Rectal smooth muscle tissue (tissue), 1 donor: ENCODE measurements around the gene SLC13A2.

Experiments used
- H3K27ac ChIP-seq: one replicate; pipeline ENCODE4 v1.7.0; 2013; ENCODE audit warnings: low read depth, low read length, inconsistent platforms
- H3K27me3 ChIP-seq: one replicate; pipeline ENCODE4 v1.7.0; 2013; ENCODE audit warnings: low read length; ENCODE audit not compliant: control insufficient read depth, insufficient read depth
- H3K36me3 ChIP-seq: one replicate; pipeline ENCODE4 v1.7.0; 2013; ENCODE audit warnings: low read length; ENCODE audit not compliant: control insufficient read depth, insufficient read depth
- H3K4me1 ChIP-seq: one replicate; pipeline ENCODE4 v1.7.0; 2013; ENCODE audit warnings: low read length; ENCODE audit not compliant: control insufficient read depth, insufficient read depth
- H3K4me3 ChIP-seq: one replicate; pipeline ENCODE4 v1.7.0; 2013; ENCODE audit warnings: low read length
- H3K9ac ChIP-seq: one replicate; pipeline ENCODE4 v1.7.0; 2013; ENCODE audit warnings: low read length

Gene SLC13A2

GRCh38 chr17:28500712-28501379 lies 27.4 kb downstream of the SLC13A2 start:
- Histone ChIP-seq H3K36me3 (no peaks in the 10 kb centered on the region), H3K27me3 (no peaks in the 10 kb centered on the region), H3K27ac (no peak overlapping the region), H3K9ac (no peak overlapping the region), H3K4me1 (no peaks in the 10 kb centered on the region), H3K4me3 (no peak overlapping the region)

DNA sequence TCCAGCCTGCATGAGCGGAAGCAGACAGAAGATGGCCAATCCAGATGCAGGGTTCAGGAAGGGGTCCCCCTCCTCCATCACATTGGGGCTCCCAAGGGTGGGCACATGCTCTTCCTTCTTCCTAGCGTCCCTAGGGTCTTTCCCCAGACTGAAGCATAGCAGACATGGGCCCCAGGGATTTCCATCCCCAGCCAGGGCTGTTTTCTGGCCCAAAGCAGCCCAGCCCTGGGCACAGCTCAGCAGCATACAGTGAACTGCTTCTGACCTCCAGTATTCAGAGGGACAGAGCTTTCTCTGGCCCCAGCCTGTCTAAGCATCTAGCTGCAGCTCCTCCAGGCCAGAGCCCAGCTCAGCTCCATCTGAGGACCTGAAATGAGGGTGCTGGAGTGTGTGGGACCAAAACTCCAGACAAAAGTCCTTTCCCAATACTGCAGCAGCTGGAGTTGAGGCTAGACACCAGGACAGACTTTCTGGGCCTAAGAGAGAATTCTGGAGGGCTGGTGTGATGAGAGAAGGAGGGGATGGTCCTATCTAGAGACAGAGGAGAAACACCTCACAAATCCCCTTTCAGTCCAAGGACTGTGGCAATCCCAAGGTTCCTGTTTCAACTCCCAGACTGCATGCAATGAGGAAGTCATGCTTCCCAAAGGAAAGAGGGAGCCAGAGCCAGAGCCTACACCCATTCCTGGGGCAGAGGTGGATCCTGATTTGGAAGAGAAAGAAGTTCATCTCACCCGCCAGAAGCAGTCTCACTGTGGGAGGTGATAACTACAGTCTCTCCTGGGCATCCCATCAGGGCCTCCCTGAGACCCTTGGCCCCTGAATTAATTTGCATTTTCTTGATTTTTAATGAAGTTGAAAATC lies 28.2 kb downstream of the SLC13A2 start:
- Histone ChIP-seq H3K4me1 (no peaks in the 10 kb centered on the region), H3K27ac (no peak overlapping the region), H3K9ac (no peak overlapping the region)

DNA sequence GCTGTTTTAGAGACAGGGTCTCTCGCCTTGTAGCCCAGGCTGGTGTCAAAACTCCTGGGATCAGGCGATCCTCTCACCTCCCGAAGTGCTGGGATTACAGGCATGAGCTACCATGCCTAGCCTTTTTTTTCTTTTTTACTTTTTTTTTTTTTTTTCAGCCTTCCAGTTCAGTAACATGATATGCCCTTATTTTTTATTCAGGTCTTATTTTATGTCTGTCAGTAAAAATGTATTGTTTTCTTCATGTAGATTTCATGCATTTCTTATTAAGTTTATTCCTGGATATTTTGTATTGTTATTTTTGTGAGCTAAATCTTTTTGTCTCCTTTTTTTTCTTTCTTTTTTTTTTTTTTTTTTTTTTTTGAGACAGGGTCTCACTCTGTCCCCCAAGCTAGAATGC lies 30.0 kb downstream of the SLC13A2 start:
- Histone ChIP-seq H3K27ac (no peak overlapping the region), H3K4me3 (no peak overlapping the region), H3K27me3 (peaks cover 4% of the 10 kb centered on the region), H3K36me3 (no peaks in the 10 kb centered on the region), H3K4me1 (no peaks in the 10 kb centered on the region), H3K9ac (no peak overlapping the region)

More for the DNA sequence above, 28.2 kb downstream of the SLC13A2 start:
- H3K27me3 ChIP-seq: no peaks in the 10 kb centered on the region
- H3K36me3 ChIP-seq: no peaks in the 10 kb centered on the region
- no peak overlapping the region for H3K4me3 ChIP-seq

DNA sequence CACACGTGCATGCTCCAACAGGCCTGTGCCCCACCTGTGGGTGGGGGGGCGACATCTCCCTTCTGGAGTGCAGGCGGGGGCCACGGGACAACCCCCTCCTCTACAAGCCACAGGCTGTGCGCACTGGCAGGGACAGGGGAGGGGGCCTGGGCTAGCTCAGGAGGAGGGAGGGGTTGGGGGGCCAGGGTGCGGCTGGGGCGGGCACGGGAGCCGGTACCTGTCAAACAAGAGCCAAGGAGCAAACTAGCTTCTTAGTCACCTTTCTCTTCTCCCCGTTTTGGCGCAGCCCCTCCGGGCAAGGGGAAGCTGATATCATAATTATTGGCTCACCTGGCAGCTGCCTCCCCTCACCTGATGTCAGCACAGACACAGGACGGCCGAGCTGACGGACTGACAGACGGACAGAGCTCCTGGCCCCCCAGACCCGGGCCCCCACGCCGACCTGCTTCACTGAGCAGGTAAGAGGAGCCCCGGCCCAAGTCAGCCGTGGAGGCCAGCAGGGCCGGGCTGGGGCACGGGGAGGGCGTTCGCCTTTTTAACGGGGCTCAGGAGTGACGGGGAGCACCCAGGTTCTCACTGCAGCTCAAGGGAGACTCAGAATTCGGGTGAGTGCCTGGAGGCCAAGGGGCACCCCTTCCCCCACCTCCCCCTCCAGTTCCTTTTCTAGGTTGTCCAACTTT lies 32.7 kb downstream of the SLC13A2 start, which contains the start of gene FOXN1:
Gene FOXN1 (plus strand): TSS at position 363 of the 680 bp plus-strand sequence. CDS start 17,622 bp downstream, outside the sequence.
- no peak within 1 kb of the TSS for H3K27ac ChIP-seq
- no peaks in the 10 kb centered on the region for H3K4me1 ChIP-seq
- no peak within 1 kb of the TSS for H3K4me3 ChIP-seq
- H3K36me3 ChIP-seq: no peaks in the 10 kb centered on the region
- no peak within 1 kb of the TSS for H3K9ac ChIP-seq
- peaks cover 4% of the 10 kb centered on the region for H3K27me3 ChIP-seq

DNA sequence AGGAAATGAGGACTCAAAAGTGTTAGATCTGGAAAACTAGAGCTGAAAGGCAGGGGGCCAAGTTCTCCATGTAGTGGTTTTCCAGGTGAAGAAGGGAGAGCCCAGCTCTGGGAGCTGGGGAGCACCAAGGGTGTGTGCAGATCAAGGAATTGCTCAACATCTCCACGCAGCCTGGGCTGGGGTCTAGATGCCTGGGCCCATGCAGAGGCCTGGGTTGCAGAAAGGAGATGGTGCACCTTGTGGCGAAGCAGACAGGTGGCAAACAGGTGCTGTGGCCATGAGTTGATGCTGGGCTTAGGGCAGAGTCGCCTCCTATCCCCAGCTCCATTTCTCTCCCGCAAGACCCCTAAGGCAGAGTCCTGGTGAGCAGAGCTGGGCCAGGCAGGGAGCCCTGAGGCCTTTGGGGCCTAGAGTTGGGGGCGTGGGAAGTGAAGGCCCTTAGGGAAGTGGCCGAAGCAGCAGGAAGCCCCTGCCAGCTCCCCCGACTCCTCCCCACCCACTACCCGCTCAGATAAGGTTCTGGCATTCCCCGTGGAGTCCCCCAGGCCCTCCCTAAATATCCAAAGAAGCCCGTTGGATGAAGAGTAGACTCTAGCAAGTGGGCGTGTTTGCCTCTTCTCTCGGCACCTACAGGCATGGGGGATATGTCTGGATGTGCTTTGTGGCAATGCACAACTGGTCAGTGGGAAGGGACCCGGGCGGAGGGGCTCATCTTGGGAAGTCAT lies 33.5 kb downstream of the SLC13A2 start:
- H3K27me3 ChIP-seq: peaks cover 4% of the 10 kb centered on the region
- no peaks in the 10 kb centered on the region for H3K36me3 ChIP-seq
- no peak overlapping the region for H3K27ac ChIP-seq
- no peaks in the 10 kb centered on the region for H3K4me1 ChIP-seq
- H3K4me3 ChIP-seq: no peak overlapping the region
- no peak overlapping the region for H3K9ac ChIP-seq

GRCh38 chr17:28507567-28508203 lies 34.2 kb downstream of the SLC13A2 start:
- no peak overlapping the region for H3K4me3 ChIP-seq
- H3K27me3 ChIP-seq: peaks cover 4% of the 10 kb centered on the region
- no peak overlapping the region for H3K9ac ChIP-seq
- H3K4me1 ChIP-seq: no peaks in the 10 kb centered on the region
- no peaks in the 10 kb centered on the region for H3K36me3 ChIP-seq
- H3K27ac ChIP-seq: no peak overlapping the region

- Histone ChIP-seq H3K36me3 (no peaks in the 10 kb centered on the region), H3K4me3 (no peak overlapping the region), H3K27me3 (peaks cover 4% of the 10 kb centered on the region), H3K9ac (no peak overlapping the region), H3K27ac (no peak overlapping the region), H3K4me1 (no peaks in the 10 kb centered on the region)
These were observed 34.8 kb downstream of the SLC13A2 start for GRCh38 chr17:28508211-28508724.

- H3K9ac ChIP-seq: no peak overlapping the region
- H3K4me1 ChIP-seq: no peaks in the 10 kb centered on the region
- H3K27ac ChIP-seq: no peak overlapping the region
- H3K36me3 ChIP-seq: no peaks in the 10 kb centered on the region
- no peak overlapping the region for H3K4me3 ChIP-seq
- peaks cover 4% of the 10 kb centered on the region for H3K27me3 ChIP-seq
These were observed 36.3 kb downstream of the SLC13A2 start for GRCh38 chr17:28509789-28510188.

- peaks cover 4% of the 10 kb centered on the region for H3K27me3 ChIP-seq
- no peak overlapping the region for H3K9ac ChIP-seq
- no peak overlapping the region for H3K27ac ChIP-seq
- H3K36me3 ChIP-seq: no peaks in the 10 kb centered on the region
- H3K4me3 ChIP-seq: no peak overlapping the region
- H3K4me1 ChIP-seq: no peaks in the 10 kb centered on the region
These were observed 38.5 kb downstream of the SLC13A2 start for GRCh38 chr17:28511858-28512461.

- Histone ChIP-seq H3K9ac (no peak overlapping the region), H3K4me3 (no peak overlapping the region), H3K4me1 (no peaks in the 10 kb centered on the region), H3K27ac (no peak overlapping the region), H3K27me3 (no peaks in the 10 kb centered on the region), H3K36me3 (no peaks in the 10 kb centered on the region)
These were observed 40.0 kb downstream of the SLC13A2 start for GRCh38 chr17:28513476-28513875.

GRCh38 chr17:28514561-28515002 lies 41.1 kb downstream of the SLC13A2 start:
- no peaks in the 10 kb centered on the region for H3K36me3 ChIP-seq
- H3K9ac ChIP-seq: no peak overlapping the region
- H3K4me1 ChIP-seq: no peaks in the 10 kb centered on the region
- H3K4me3 ChIP-seq: no peak overlapping the region
- no peak overlapping the region for H3K27ac ChIP-seq
- H3K27me3 ChIP-seq: no peaks in the 10 kb centered on the region
